IPS DF 19.7 (cell line): ENCODE data around the gene TSGA10.
"Not testable (repeated sequence)": the region's sequence is repeated elsewhere in the genome, so short reads cannot be mapped to it uniquely, and the experiment has no call there.

ENCODE experiments used
- DNase-seq: peaks from one replicate; pipeline ENCODE4 v3.0.0-alpha.2; 2013; ENCODE audit warnings: low read depth, low spot score

Gene TSGA10

DNA sequence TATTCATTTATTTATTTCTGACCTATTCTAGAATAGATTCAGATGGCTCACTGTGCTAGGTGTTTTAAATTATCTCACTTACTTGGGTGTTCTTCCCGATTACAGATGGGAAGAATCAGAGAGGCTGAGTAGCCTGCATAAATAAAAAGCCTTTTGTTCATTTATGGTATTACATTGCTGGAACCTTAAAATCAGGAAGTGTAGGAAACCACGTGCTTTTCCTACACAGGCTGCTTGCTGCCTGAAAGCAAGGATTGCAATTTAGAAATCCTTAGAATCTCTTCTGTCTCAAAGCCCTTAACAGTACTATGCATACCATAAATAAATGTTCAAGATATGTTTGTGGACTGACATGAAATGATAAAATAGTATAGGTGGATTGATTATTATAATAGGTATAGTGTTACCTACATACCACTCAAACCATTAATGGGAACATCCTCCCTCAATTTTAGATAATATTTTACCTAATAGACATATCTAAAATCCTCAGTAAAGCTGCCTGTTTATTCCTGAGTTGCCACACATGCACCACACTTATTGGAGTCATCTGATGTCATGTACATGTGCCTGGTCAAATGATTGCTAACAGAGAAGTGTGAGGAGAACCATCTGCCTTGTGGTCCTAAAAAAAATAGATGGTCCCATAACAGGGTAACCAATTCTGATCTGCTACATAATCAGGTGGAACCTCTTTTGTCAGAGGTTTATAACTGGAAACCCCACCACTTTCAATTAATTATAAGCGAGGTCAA lies 86.7 kb downstream of the TSGA10 start:
- no peak for DNase-seq

DNA sequence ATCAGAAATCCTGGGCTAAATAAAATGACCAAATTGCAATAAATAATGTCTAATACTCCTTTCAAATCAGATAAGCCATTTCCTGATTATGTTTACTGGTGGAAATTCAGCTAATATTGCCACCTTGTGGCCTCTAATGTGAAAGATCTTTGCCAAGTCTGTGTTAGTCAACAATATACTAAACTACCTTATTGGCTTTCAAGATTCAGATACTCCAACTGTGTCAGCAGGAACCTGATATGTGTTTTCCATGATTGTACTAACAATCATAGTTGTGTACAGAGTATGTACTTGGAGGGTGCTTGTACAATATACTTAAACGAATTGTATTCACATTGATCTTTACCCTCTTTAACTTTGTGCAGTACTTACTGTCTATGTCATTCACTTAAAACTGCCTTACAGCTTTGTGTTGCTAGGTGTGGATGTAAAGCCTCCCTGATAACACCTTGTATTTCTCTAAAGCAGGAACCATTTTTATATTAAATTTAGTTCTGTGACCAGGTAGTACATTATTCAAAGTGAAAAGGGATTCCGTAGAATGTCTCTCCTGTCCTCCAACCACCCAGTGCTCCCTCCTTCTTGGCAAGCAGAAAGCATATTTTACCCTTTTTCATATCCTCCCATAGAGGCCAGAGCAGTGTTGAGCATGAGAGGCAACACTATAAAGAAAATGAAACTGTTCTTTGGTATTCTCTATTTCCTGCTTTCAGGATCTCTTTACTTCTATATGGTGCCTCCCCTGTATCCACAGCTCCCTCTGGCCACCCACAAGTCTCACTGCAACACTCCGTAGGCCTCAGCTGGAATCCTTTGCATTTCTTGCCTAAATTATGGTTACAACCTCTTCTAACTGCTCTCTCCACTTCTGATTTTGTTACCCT lies 88.4 kb downstream of the TSGA10 start:
- no peak for DNase-seq

DNA sequence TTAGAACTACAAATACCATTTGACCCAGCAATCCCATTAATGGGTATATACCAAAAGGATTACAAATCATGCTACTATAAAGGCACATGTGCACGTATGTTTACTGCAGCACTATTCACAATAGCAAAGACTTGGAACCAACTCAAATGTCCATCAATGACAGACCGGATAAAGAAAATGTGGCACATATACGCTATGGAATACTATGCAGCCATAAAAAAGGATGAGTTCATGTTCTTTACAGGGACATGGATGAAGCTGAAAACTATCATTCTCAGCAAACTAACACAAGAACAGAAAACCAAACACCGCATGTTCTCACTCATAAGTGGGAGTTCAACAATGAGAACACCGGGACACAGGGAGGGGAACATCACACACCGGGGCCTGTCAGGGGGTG lies 105.6 kb downstream of the TSGA10 start:
- DNase-seq, result not testable (repeated sequence)

DNA sequence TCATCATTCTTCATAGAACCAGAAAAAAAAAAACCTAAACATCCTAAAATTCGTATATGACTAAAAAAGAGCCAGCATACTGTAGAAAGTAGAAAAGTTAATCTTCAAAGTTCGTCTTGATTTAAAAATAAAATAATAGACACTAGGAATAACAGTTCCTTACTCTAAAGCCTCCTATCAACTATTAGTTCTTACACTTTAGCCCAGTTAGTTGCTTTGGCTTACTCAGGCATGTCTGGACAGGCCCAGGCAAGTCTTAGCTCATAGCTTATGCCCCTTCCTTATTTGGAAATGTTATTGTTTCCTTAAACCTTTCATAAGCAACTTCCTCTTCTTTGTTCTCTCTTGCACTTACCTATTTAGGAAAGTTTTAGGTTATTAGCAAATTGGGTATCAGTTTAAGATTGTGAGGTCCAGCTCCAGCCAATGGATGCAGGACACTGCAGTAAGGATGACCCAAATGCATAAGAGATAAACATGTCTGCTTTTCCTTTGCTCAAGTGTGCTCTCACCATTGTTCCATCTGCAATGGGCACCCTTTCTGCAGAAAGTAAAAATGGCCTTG lies 113.9 kb downstream of the TSGA10 start:
- not testable (repeated sequence) for DNase-seq

DNA sequence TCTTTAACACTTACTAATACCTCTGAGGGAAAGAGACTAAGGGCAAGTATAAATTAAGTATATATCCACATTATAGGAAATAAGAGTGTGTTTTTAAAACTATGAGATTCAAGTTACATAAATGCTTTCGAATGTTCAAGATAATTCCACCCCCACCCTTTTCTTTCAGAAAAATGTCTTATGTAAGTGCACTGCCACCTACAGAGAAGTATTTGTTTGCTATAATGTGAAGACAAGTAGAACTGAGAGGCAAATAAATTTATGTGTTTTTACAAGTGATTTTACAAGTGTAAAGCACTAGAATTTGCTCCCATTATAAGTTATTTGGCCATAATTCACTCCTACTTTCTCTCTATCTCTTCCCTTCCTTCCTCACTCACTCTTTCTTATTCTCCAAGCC lies 118.8 kb downstream of the TSGA10 start:
- DNase-seq, result no peak

DNA sequence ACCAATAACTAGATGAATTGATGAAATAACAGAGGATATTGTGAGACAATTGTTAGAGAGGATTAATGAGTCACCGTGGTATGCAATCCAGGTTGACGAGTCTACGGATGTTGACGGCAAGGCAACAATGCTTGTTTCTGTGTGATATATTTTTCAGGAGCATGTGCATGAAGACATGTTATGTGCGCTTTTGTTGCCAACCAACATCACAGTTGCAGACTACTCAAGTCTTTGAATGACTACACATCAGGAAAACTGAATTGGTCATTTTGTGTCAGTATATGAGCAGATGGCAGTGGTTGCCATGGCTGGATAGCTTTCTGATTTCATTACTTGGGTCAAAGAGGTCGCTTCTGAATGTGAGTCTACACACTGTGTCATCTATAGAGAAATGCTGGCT lies 122.0 kb downstream of the TSGA10 start:
- DNase-seq, result no peak

GRCh38 chr2:99032001-99032400 lies 122.7 kb downstream of the TSGA10 start:
- no peak for DNase-seq

- no peak for DNase-seq
Measured at GRCh38 chr2:99031481-99031880, 123.3 kb downstream of the TSGA10 start.

GRCh38 chr2:99028558-99028957 lies 126.2 kb downstream of the TSGA10 start:
- DNase-seq, result no peak

DNA sequence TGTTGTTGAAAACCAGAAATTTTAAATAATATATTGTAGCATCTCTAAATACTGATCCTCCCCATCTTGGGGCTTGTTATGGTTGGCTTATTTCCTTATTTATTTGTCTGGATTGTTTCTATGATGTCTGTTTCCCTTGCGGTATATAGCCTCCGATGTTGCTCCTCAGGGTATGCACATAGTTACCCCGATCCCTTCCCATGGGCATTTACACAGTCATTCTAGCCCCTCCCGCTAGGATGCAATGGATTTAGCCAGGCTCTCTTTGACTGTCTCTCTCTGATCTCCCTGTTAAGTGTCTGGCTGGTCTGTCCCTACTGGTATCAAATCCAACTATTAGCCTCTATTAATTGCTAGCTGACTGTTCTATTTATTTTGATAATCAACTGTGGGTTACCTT lies 126.9 kb downstream of the TSGA10 start:
- no peak for DNase-seq

DNA sequence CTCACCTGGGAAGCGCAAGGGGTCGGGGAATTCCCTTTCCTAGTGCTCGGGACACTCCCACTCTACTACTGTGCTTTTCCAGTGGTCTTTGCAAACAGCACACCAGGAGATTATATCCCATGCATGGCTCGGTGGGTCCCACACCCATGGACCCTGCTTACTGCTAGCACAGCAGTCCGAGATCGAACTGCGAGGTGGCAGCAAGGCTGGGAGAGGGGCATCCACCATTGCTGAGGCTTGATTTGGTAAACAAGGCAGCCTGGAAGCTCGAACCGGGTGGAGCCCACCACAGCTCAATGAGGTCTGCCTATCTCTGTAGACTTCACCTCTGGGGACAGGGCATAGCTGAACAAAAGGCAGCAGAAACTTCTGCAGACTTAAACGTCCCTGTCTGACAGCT lies 154.0 kb downstream of the TSGA10 start:
- DNase-seq, result no peak

- DNase-seq, result not testable (repeated sequence)
Measured at GRCh38 chr2:98988695-98989094, 166.0 kb downstream of the TSGA10 start.

DNA sequence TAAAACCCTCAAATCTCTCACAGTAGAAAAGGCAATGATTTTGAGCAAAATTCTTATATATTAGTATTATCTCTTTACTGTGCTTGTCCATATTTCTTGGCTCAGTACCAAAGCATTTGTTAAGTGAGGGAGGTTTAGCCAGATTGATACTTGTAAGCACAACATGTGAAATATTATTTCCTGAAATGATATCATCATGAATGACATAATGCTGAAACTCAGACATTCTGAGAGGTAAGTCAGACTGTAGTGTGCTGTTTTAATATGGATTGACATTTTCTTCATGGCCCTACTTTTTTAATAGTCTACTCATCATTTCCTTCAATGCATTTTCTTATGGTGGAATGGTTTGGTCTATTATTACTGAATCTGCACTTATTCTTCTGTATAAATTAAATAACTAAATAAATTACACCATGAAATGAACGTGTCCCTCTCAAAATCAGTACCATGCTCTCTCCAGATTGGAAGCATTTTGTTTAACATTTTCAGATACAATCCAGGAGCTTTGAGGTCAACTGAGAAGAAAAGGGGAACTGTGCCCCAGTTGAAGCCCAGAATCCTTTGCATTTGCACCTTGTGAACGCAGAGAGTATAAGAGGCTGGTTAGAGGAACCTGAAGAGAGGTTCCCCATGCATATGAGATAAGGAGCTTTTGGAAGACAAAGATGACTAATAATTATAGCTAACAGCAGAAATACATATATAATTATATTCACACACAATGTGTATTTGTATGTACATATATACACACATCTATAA lies 168.7 kb downstream of the TSGA10 start:
- no peak for DNase-seq

DNA sequence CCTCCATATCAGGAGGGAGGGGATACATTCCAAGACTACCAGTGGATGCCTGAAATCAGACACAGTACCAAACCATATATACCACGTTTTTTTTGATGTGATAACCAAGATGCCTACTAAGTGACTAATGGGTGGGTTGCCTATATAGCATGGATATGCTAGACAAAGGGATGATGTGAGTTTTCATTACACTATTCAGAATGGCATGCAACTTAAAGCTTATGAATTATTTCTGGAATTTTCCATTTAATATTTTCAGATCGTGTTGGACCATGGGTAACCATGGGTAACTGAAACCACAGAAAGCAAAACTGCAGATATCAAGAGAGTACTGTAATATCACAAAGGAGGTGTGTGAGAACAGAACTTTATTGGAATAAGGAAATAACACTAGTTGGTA lies 179.1 kb downstream of the TSGA10 start:
- DNase-seq, result no peak

DNA sequence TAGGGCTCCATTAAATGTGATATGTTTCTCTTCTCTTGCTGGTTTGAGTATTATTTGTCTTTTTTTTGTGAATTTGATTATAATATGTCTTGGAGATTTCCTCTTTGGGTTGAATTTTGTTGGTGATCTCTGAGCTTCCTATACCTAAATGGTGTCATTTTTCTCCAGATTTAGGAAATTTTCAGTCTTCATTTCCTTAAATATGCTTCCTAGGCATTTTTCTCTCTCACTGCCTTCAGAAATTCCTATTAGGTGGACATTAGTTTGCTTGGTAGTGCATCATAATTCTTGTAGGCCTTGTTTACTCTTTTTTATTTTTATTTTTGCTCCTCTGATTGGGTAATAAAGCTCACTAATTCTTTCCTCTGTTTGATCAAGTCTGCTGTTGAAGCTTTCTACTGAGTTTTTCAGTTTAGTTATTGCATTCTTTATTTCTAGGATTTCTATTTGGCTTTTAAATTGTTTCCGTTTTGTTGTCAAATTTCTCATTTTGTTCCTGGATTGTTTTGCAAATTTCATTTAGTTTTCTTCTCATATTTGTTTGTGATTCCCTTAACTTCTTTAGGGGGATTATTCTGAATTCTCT lies 182.1 kb downstream of the TSGA10 start:
- no peak for DNase-seq

- no peak for DNase-seq
Measured at GRCh38 chr2:98959810-98960507, 194.8 kb downstream of the TSGA10 start.

- no peak for DNase-seq
Measured at GRCh38 chr2:98952966-98953365, 201.8 kb downstream of the TSGA10 start.

DNA sequence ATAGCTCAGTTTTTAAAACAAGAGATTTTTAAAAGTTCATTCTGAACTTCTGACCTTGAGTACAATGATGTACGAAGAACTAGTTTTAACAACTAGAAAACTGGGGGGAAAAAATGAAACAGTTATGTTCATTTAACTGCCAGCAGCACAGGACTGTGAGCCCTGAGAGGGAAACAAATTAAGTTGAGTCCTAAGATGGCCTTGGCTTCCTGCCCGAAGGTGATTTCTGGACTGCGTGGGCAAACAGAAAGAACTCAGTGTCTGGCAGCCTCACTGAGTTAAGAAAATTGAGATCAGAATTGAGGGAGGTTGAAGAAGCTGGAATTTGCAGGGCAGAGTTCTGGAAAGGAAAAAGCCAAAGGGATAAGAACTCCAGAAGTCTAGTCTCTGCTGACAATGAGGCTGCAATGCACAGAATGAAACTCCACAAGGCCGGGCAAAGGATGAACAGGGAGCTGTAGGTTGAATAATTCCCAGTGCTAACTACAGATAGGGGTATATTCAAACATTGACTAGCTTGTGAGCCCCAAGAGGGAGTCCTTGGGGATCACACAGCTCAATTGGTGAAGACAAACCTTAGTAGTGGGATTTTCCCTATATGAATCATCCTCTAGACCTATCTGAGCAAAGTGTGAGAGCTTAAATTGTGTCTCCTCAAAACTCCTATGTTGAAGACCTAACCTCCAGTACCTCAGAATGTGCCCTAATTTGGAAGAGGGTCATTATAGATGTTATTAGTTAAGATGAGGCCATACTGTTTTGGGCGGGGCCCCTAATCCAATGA lies 205.6 kb downstream of the TSGA10 start:
- no peak for DNase-seq

- DNase-seq, result no peak
Measured at GRCh38 chr2:98947554-98947953, 207.2 kb downstream of the TSGA10 start.
